SK-N-SH (cell line): ENCODE data around the gene FAM131A. TPM values are rescaled to one million over a fixed set of nuclear protein-coding genes. Genes with fewer than 3 reads are reported as not detected.

ENCODE experiments used
- CTCF ChIA-PET: fragments of 300-600, 350-600 bp; formaldehyde crosslinking; extraction: SDS; loops from one replicate; lab custom pipeline; 2021; lab: Yijun Ruan, JAX
- POLR2A ChIA-PET: fragments of 350-600 bp; sonication (Branson Sonifier 250); formaldehyde crosslinking; extraction: SDS; loops from one replicate; lab custom pipeline; 2020; ENCODE audit warnings: antibody characterized with exemption, inconsistent platforms; lab: Yijun Ruan, JAX
- DNase-seq: peaks from one replicate; pipeline ENCODE4 v3.0.0; 2012
- H2AFZ ChIP-seq: fragments of 200-600 bp; sonication (generic); 2 replicates; pipeline ENCODE4 v1.8.1; 2016; ENCODE audit warnings: antibody characterized with exemption, mild to moderate bottlenecking, low read depth
- H3F3A ChIP-seq: fragments of 200-600 bp; sonication (generic); replicated peaks from 2 replicates; pipeline ENCODE3; 2016; ENCODE audit warnings: antibody characterized with exemption, mild to moderate bottlenecking; ENCODE audit not compliant: insufficient read depth
- H3K27ac ChIP-seq, 2 experiments: fragments of 200-500 bp in 1 of 2; fragments of 200-600 bp in 1 of 2; sonication (Bioruptor generic) in 1 of 2; sonication (generic), shearing (Covaris generic) in 1 of 2; 2 replicates each; pipeline versions ENCODE4 v1.5.1 to v1.6.1; 2014 to 2016; ENCODE audit warnings: low read depth in 2 of 2, inconsistent platforms in 1 of 2, low read length in 1 of 2, mild to moderate bottlenecking in 1 of 2, mixed read lengths in 1 of 2
- H3K27me3 ChIP-seq: fragments of 200-600 bp; sonication (generic), shearing (Covaris generic); 2 replicates; pipeline ENCODE4 v1.6.1; 2016; ENCODE audit warnings: mixed run types; ENCODE audit not compliant: insufficient read depth
- H3K36me3 ChIP-seq, 2 experiments: fragments of 200-500 bp in 1 of 2; fragments of 200-600 bp in 1 of 2; sonication (Bioruptor generic) in 1 of 2; sonication (generic) in 1 of 2; replicated peaks in 1 of 2; 2 replicates each; pipeline versions ENCODE3 to v1.5.1; 2014 to 2016; ENCODE audit warnings: low read length in 1 of 2, mild to moderate bottlenecking in 1 of 2; ENCODE audit not compliant: insufficient read depth in 2 of 2, control insufficient read depth in 1 of 2
- H3K4me1 ChIP-seq, 2 experiments: fragments of 200-500 bp in 1 of 2; fragments of 200-600 bp in 1 of 2; sonication (Bioruptor generic) in 1 of 2; sonication (generic), shearing (Covaris generic) in 1 of 2; 2 replicates each; pipeline versions ENCODE4 v1.5.1 to v1.6.1; 2014 to 2016; ENCODE audit warnings: low read depth in 1 of 2, low read length in 1 of 2, mixed run types in 1 of 2; ENCODE audit not compliant: insufficient read depth in 2 of 2, control insufficient read depth in 1 of 2
- H3K4me2 ChIP-seq: fragments of 200-600 bp; sonication (generic), shearing (Covaris generic); 2 replicates; pipeline ENCODE4 v1.6.1; 2017; ENCODE audit warnings: mixed run types
- H3K4me3 ChIP-seq, 2 experiments: fragments of 200-500 bp in 1 of 2; fragments of 200-600 bp in 1 of 2; sonication (Bioruptor generic) in 1 of 2; sonication (generic), shearing (Covaris generic) in 1 of 2; 2 replicates each; pipeline versions ENCODE4 v1.5.1 to v1.8.1; 2014 to 2016; ENCODE audit warnings: low read depth in 2 of 2, inconsistent platforms in 1 of 2, low read length in 1 of 2, mild to moderate bottlenecking in 1 of 2, mixed read lengths in 1 of 2, moderate library complexity in 1 of 2
- H3K79me2 ChIP-seq: fragments of 200-600 bp; sonication (generic); 2 replicates; pipeline ENCODE4 v1.8.1; 2017; ENCODE audit warnings: mild to moderate bottlenecking; ENCODE audit not compliant: insufficient read depth
- H3K9ac ChIP-seq: fragments of 200-600 bp; sonication (generic); 2 replicates; pipeline ENCODE4 v1.6.1; 2017; ENCODE audit warnings: mixed run types
- H3K9me2 ChIP-seq: fragments of 200-600 bp; sonication (generic); 2 replicates; pipeline ENCODE4 v1.6.1; 2017; ENCODE audit warnings: mixed run types
- H3K9me3 ChIP-seq: fragments of 200-600 bp; sonication (generic); 2 replicates; pipeline ENCODE4 v1.6.1; 2017; ENCODE audit warnings: mixed run types, mild to moderate bottlenecking, moderate library complexity
- H4K20me1 ChIP-seq: fragments of 200-600 bp; sonication (generic); 2 replicates; pipeline ENCODE4 v1.6.1; 2017; ENCODE audit warnings: mild to moderate bottlenecking, mixed run types; ENCODE audit not compliant: insufficient read depth
- ELF1 ChIP-seq: IDR thresholded peaks from 2 replicates; pipeline ENCODE4 v1.4.0; 2012
- EP300 ChIP-seq, 2 experiments: IDR thresholded peaks; 2 replicates each; pipeline versions ENCODE4 v1.4.0 to v1.6.1; 2012; ENCODE audit warnings: borderline replicate concordance in 1 of 2, low read depth in 1 of 2, low read length in 1 of 2
- EZH2phosphoT487 ChIP-seq: fragments of 200-600 bp; sonication (generic); IDR thresholded peaks from 2 replicates; pipeline ENCODE4 v1.6.1; 2017; ENCODE audit warnings: low read depth, mixed run types, mild to moderate bottlenecking, antibody characterized with exemption, moderate library complexity, borderline replicate concordance
- FOSL2 ChIP-seq: IDR thresholded peaks from 2 replicates; pipeline ENCODE4 v1.4.0; 2012; ENCODE audit warnings: low read depth, mild to moderate bottlenecking, moderate library complexity, borderline replicate concordance
- FOXJ3 ChIP-seq: sonication (generic); formaldehyde crosslinking; IDR thresholded peaks from 2 replicates; pipeline ENCODE4 v1.5.1; 2020; ENCODE audit warnings: mild to moderate bottlenecking, missing genetic modification reagents
- FOXM1 ChIP-seq: IDR thresholded peaks from 2 replicates; pipeline ENCODE4 v1.4.0; 2012; ENCODE audit warnings: low read depth, mild to moderate bottlenecking
- GABPA ChIP-seq: IDR thresholded peaks from 2 replicates; pipeline ENCODE4 v1.4.0; 2012; ENCODE audit warnings: low read depth, mild to moderate bottlenecking
- JUND ChIP-seq: IDR thresholded peaks from 2 replicates; pipeline ENCODE4 v1.4.0; 2012
- MXI1 ChIP-seq: IDR thresholded peaks from 2 replicates; pipeline ENCODE4 v1.6.1; 2012; ENCODE audit warnings: mild to moderate bottlenecking, low read depth, low read length, improper control_type of control experiment
- RFX5 ChIP-seq: IDR thresholded peaks from 2 replicates; pipeline ENCODE4 v1.6.1; 2012; ENCODE audit warnings: mild to moderate bottlenecking, improper control_type of control experiment, low read length
- SIN3A ChIP-seq: IDR thresholded peaks from 2 replicates; pipeline ENCODE4 v1.6.1; 2012; ENCODE audit warnings: low read depth, mild to moderate bottlenecking, low read length, moderate library complexity, borderline replicate concordance
- SMC3 ChIP-seq: IDR thresholded peaks from 2 replicates; pipeline ENCODE4 v1.6.1; 2012; ENCODE audit warnings: low read depth, low read length, improper control_type of control experiment
- TCF12 ChIP-seq: IDR thresholded peaks from 2 replicates; pipeline ENCODE4 v1.4.0; 2012
- YY1 ChIP-seq: IDR thresholded peaks from 2 replicates; pipeline ENCODE4 v1.4.0; 2012; ENCODE audit warnings: low read depth, mild to moderate bottlenecking
- WGBS: methylation state at CpG from one replicate; pipeline ENCODE4 v1.1.6; 2017; ENCODE audit warnings: low lambda C conversion rate; 5-methylcytosine and 5-hydroxymethylcytosine counted together
- polyA plus RNA-seq, 3 experiments: library from polyadenylated mRNA; depleted of rRNA; stranded (reverse); fragments of >200 nt; gene quantifications; 2 replicates each; pipeline ENCODE4 v1.2.3, GENCODE V29; 2012
- TF ChIP-seq, protein P1 (sequence below): fragments of 150-350 bp; IDR thresholded peaks from 2 replicates; pipeline ENCODE4 v1.6.1; 2016; ENCODE audit warnings: mild to moderate bottlenecking, low read depth, low read length
- TF ChIP-seq, protein P2 (sequence below): IDR thresholded peaks from 2 replicates; pipeline ENCODE4 v1.4.0; 2012; ENCODE audit warnings: low read depth, borderline replicate concordance

The FAM131A gene
- polyA plus RNA-seq, 1 of the 3 experiments (the other 2 are of a cell fraction), result 31.6 TPM

DNA sequence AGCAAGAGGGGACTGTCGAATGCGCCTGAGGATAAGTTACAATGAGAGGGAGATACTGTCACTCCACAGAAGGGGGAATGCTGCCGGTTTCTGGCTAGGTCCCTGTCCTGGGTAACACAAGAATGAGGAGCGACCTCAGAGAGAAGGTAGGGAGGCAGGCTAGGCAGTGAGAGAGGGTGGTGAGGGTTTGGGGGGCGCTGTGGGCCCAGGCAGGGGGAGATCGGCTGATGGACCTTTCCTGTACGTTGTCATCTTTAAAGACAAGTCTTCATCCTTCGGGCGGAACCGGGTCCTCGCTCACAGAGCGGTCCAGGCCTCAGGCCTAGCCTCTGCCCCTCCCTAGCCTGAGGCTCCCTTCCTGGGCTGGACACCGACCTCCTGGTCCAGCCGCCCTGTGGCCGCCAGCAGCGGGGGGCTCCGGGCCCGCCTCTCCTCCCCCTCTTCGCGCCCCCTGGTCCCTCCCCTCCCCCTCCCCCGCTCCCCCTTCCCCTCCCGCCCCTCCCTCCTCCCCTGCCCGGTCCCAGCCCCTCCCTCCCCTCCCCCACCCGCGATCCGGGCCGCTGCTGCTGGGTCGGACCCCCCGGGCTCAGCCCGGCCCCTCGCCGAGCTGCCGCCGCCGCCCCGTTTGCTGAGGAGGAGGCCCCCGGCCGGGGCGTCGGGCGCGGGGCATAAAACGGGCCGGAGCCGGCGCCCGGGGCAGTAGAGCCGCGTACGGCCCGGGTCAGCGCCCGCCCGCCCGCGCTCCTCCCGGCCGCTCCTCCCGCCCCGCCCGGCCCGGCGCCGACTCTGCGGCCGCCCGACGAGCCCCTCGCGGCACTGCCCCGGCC is 42.2 kb downstream of the FAM131A start, which contains the start of gene CHRD:
Gene CHRD (plus strand): TSS at position 697 of the 827 bp plus-strand sequence. CDS start 265 bp downstream, outside the sequence.
- H2AFZ ChIP-seq, result peak within 1 kb of the TSS; percentile 32; the same call in 1 of the 2 replicates
- TF ChIP-seq FOSL2 (no peak), GABPA (no peak), EP300 (IDR thresholded peaks at IDR 0.05; ENCODE audit: borderline replicate concordance in 1 of 2, low read depth in 1 of 2, low read length in 1 of 2) (no peak), JUND (no peak), MXI1 (no peak), RFX5 (no peak), SIN3A (no peak), EZH2phosphoT487 (no peak), TCF12 (no peak), FOXM1 (no peak), SMC3 (no peak), ELF1 (no peak), FOXJ3 (CRISPR knock-in tag) (no peak), YY1 (no peak)
- TF ChIP-seq, protein P1, sequence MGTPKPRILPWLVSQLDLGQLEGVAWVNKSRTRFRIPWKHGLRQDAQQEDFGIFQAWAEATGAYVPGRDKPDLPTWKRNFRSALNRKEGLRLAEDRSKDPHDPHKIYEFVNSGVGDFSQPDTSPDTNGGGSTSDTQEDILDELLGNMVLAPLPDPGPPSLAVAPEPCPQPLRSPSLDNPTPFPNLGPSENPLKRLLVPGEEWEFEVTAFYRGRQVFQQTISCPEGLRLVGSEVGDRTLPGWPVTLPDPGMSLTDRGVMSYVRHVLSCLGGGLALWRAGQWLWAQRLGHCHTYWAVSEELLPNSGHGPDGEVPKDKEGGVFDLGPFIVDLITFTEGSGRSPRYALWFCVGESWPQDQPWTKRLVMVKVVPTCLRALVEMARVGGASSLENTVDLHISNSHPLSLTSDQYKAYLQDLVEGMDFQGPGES, result no peak
- TF ChIP-seq, protein P2, sequence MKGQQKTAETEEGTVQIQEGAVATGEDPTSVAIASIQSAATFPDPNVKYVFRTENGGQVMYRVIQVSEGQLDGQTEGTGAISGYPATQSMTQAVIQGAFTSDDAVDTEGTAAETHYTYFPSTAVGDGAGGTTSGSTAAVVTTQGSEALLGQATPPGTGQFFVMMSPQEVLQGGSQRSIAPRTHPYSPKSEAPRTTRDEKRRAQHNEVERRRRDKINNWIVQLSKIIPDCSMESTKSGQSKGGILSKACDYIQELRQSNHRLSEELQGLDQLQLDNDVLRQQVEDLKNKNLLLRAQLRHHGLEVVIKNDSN, result no peak
- TF ChIP-seq, all 33 proteins: peak for 0
- Histone ChIP-seq H3K4me3 (peak within 1 kb of the TSS; percentile 48 to 53), H3K9ac (no peak within 1 kb of the TSS), H3K79me2 (no peaks in the 10 kb centered on the region), H3K27me3 (peaks cover 7% of the 10 kb centered on the region; the same call in 1 of the 2 replicates), H3K9me3 (no peaks in the 10 kb centered on the region), H3F3A (peaks cover 4% of the 10 kb centered on the region), H3K36me3 (no peaks in the 10 kb centered on the region), H3K27ac (no peak within 1 kb of the TSS), H3K9me2 (no peaks in the 10 kb centered on the region), H3K4me2 (peak within 1 kb of the TSS; percentile 71; the same call in 1 of the 2 replicates), H3K4me1 (peaks cover 0 to 12% of the 10 kb centered on the region in 2 experiments; a peak in 1 of 4 replicates), H4K20me1 (no peaks in the 10 kb centered on the region)
- CTCF ChIA-PET, result interaction anchor here (1.0 to 3.4 kb wide), 5 partner anchors 9 to 170 kb away, joined by 3 to 26 read pairs (median 5); no protein-coding TSS in a partner anchor
- DNase-seq, result no peak
- WGBS, result 44% methylated on average over 30 of the region's 71 CpGs
- POLR2A ChIA-PET, result no interaction called here
